Vagina (tissue), 2 donors: ENCODE measurements around the gene CERS5.

ENCODE experiments used
- POLR2A ChIP-seq, 2 donors: fragments of 450-650 bp; IDR thresholded peaks; one replicate each; pipeline ENCODE4 v1.6.1; 2017; ENCODE audit warnings: antibody characterized with exemption in 2 of 2, mild to moderate bottlenecking in 2 of 2, moderate library complexity in 2 of 2
- TF ChIP-seq, protein P1 (sequence below), 3 experiments: fragments of 450-650 bp in 2 of 3; fragments of 200-600 bp in 1 of 3; sonication (generic) in 1 of 3; IDR thresholded peaks; one replicate each; pipeline ENCODE4 v1.5.1; 2017 to 2019; ENCODE audit warnings: antibody characterized with exemption in 3 of 3, mild to moderate bottlenecking in 2 of 3, moderate library complexity in 2 of 3

DNA sequence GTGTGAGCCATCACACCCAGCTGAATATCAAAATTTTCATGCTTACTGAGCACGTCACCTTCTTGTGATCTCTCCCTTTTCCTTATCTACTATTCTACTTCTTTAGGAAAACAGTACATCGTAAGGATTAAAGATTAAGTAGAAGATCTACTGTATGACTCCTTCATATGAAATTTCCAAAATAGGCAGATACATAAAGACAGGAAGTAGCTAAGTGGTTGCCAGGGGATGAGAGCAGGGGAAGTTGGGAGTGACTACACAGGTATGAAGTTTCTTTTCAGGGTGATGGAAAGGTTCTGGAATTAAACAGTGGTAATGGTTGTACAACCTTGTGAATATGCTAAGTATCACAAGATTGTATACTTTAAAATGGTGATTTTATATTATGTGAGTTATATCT lies 36.5 kb upstream of the CERS5 start:
- TF ChIP-seq, protein P1, sequence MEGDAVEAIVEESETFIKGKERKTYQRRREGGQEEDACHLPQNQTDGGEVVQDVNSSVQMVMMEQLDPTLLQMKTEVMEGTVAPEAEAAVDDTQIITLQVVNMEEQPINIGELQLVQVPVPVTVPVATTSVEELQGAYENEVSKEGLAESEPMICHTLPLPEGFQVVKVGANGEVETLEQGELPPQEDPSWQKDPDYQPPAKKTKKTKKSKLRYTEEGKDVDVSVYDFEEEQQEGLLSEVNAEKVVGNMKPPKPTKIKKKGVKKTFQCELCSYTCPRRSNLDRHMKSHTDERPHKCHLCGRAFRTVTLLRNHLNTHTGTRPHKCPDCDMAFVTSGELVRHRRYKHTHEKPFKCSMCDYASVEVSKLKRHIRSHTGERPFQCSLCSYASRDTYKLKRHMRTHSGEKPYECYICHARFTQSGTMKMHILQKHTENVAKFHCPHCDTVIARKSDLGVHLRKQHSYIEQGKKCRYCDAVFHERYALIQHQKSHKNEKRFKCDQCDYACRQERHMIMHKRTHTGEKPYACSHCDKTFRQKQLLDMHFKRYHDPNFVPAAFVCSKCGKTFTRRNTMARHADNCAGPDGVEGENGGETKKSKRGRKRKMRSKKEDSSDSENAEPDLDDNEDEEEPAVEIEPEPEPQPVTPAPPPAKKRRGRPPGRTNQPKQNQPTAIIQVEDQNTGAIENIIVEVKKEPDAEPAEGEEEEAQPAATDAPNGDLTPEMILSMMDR (IDR thresholded peaks at IDR 0.05): no peak
- TF ChIP-seq POLR2A (IDR thresholded peaks at IDR 0.05): no peak
